Activated CD4-positive, alpha-beta memory T cell treated with anti-CD3 and anti-CD28 coated beads for 36 hours (primary cell): Measurements from ENCODE around the gene RPS21. TPM values are rescaled to one million over a fixed set of nuclear protein-coding genes. Genes with fewer than 3 reads are reported as not detected.

Experiments
- CTCF ChIA-PET: fragments of 350-600 bp; sonication (Branson Sonifier 250); formaldehyde crosslinking; loops from one replicate; lab custom pipeline; 2021; ENCODE audit warnings: antibody characterized with exemption, inconsistent platforms; lab: Charles Lee
- POLR2A ChIA-PET: fragments of 350-600 bp; sonication (Branson Sonifier 250); formaldehyde crosslinking; loops from one replicate; lab custom pipeline; 2021; ENCODE audit warnings: antibody characterized with exemption; lab: Charles Lee
- DNase-seq: peaks from one replicate; pipeline ENCODE4 v3.0.0-alpha.2; 2020
- H3K27ac Mint-ChIP-seq: one replicate; pipeline ENCODE4 v1.8.0; 2021; ENCODE audit warnings: mixed read lengths
- H3K27me3 Mint-ChIP-seq: one replicate; pipeline ENCODE4 v1.8.0; 2021; ENCODE audit warnings: mixed read lengths
- H3K36me3 Mint-ChIP-seq: one replicate; pipeline ENCODE4 v1.8.0; 2021; ENCODE audit warnings: mixed read lengths
- H3K4me1 Mint-ChIP-seq: one replicate; pipeline ENCODE4 v1.8.0; 2021; ENCODE audit warnings: low read depth, mixed read lengths
- H3K4me3 Mint-ChIP-seq: one replicate; pipeline ENCODE4 v1.8.0; 2021; ENCODE audit warnings: mild to moderate bottlenecking, mixed read lengths
- H3K9me3 Mint-ChIP-seq: one replicate; pipeline ENCODE4 v1.8.0; 2021; ENCODE audit warnings: mixed read lengths
- intact Hi-C: fragments of 100-400 bp; cut with micrococcal nuclease; formaldehyde crosslinking; loops from one replicate; pipeline ENCODE4 v1.15.1; 2023
- total RNA-seq, 2 experiments: library from RNA; stranded (reverse); gene quantifications; one replicate each; pipeline ENCODE4 v1.2.3, GENCODE V29; 2021

RPS21 gene
- total RNA-seq, 2 experiments from 2014 or later: 2,488 to 2,529 TPM

GRCh38 chr20:62355878-62356588 lies 30.9 kb upstream of the RPS21 start:
- Mint-ChIP-seq H3K9me3 (no peaks in the 10 kb centered on the region), H3K27ac (no peak overlapping the region), H3K4me1 (no peaks in the 10 kb centered on the region), H3K27me3 (peaks cover 3% of the 10 kb centered on the region), H3K36me3 (no peaks in the 10 kb centered on the region), H3K4me3 (no peak overlapping the region)
- POLR2A ChIA-PET: no interaction called here
- CTCF ChIA-PET: no interaction called here
- intact Hi-C loops: no loop called here
- DNase-seq: no peak

GRCh38 chr20:62356589-62357186 lies 30.2 kb upstream of the RPS21 start:
- DNase-seq: no peak
- CTCF ChIA-PET: no interaction called here

GRCh38 chr20:62357187-62357667 lies 29.7 kb upstream of the RPS21 start:
- CTCF ChIA-PET: no interaction called here
- Mint-ChIP-seq H3K27me3 (peaks cover 3% of the 10 kb centered on the region), H3K4me1 (no peaks in the 10 kb centered on the region), H3K4me3 (no peak overlapping the region), H3K36me3 (no peaks in the 10 kb centered on the region), H3K27ac (no peak overlapping the region), H3K9me3 (no peaks in the 10 kb centered on the region)
- intact Hi-C loops: no loop called here
- POLR2A ChIA-PET: no interaction called here
- DNase-seq: no peak

More at GRCh38 chr20:62356589-62357186, 30.2 kb upstream of the RPS21 start:
- no peak overlapping the region for H3K27ac Mint-ChIP-seq
- H3K36me3 Mint-ChIP-seq: no peaks in the 10 kb centered on the region
- peaks cover 3% of the 10 kb centered on the region for H3K27me3 Mint-ChIP-seq
- H3K4me1 Mint-ChIP-seq: no peaks in the 10 kb centered on the region
- no peaks in the 10 kb centered on the region for H3K9me3 Mint-ChIP-seq
- intact Hi-C loops: no loop called here
- no peak overlapping the region for H3K4me3 Mint-ChIP-seq
- POLR2A ChIA-PET: no interaction called here

- Mint-ChIP-seq H3K36me3 (no peaks in the 10 kb centered on the region), H3K4me1 (no peaks in the 10 kb centered on the region), H3K27me3 (peaks cover 6% of the 10 kb centered on the region), H3K9me3 (no peaks in the 10 kb centered on the region), H3K27ac (no peak overlapping the region), H3K4me3 (no peak overlapping the region)
- DNase-seq: no peak
- ChIA-PET POLR2A (no interaction called here), CTCF (no interaction called here)
- intact Hi-C loops: no loop called here
These were observed 29.2 kb upstream of the RPS21 start for GRCh38 chr20:62357681-62358080.

- POLR2A ChIA-PET: no interaction called here
- no peak overlapping the region for H3K4me3 Mint-ChIP-seq
- no peaks in the 10 kb centered on the region for H3K9me3 Mint-ChIP-seq
- no peak for DNase-seq
- intact Hi-C loops: no loop called here
- no peaks in the 10 kb centered on the region for H3K36me3 Mint-ChIP-seq
- peaks cover 7% of the 10 kb centered on the region for H3K27me3 Mint-ChIP-seq
- no peaks in the 10 kb centered on the region for H3K4me1 Mint-ChIP-seq
- CTCF ChIA-PET: no interaction called here
- no peak overlapping the region for H3K27ac Mint-ChIP-seq
These were observed 28.5 kb upstream of the RPS21 start for GRCh38 chr20:62358171-62359042.

- intact Hi-C loops: no loop called here
- Mint-ChIP-seq H3K27me3 (peaks cover 9% of the 10 kb centered on the region), H3K4me1 (no peaks in the 10 kb centered on the region), H3K36me3 (no peaks in the 10 kb centered on the region), H3K27ac (no peak overlapping the region), H3K4me3 (no peak overlapping the region), H3K9me3 (no peaks in the 10 kb centered on the region)
- POLR2A ChIA-PET: no interaction called here
- DNase-seq: no peak
- CTCF ChIA-PET: no interaction called here
These were observed 27.8 kb upstream of the RPS21 start for GRCh38 chr20:62359043-62359490.

- POLR2A ChIA-PET: no interaction called here
- intact Hi-C loops: no loop called here
- Mint-ChIP-seq H3K4me1 (no peaks in the 10 kb centered on the region), H3K9me3 (no peaks in the 10 kb centered on the region), H3K27me3 (peaks cover 11% of the 10 kb centered on the region), H3K27ac (no peak overlapping the region), H3K4me3 (no peak overlapping the region), H3K36me3 (no peaks in the 10 kb centered on the region)
- CTCF ChIA-PET: no interaction called here
- no peak for DNase-seq
These were observed 27.3 kb upstream of the RPS21 start for GRCh38 chr20:62359491-62360121.

GRCh38 chr20:62360854-62361798 lies 25.8 kb upstream of the RPS21 start:
- Mint-ChIP-seq H3K27ac (no peak overlapping the region), H3K4me3 (no peak overlapping the region), H3K4me1 (no peaks in the 10 kb centered on the region), H3K27me3 (peaks cover 22% of the 10 kb centered on the region), H3K36me3 (no peaks in the 10 kb centered on the region), H3K9me3 (no peaks in the 10 kb centered on the region)
- DNase-seq: no peak
- intact Hi-C loops: no loop called here
- POLR2A ChIA-PET: no interaction called here
- CTCF ChIA-PET: no interaction called here

GRCh38 chr20:62361799-62362589 lies 24.9 kb upstream of the RPS21 start:
- peaks cover 20% of the 10 kb centered on the region for H3K27me3 Mint-ChIP-seq
- no peak overlapping the region for H3K27ac Mint-ChIP-seq
- DNase-seq: no peak
- no peak overlapping the region for H3K4me3 Mint-ChIP-seq
- H3K36me3 Mint-ChIP-seq: no peaks in the 10 kb centered on the region
- ChIA-PET POLR2A (no interaction called here), CTCF (no interaction called here)
- H3K4me1 Mint-ChIP-seq: no peaks in the 10 kb centered on the region
- no peaks in the 10 kb centered on the region for H3K9me3 Mint-ChIP-seq
- intact Hi-C loops: no loop called here

GRCh38 chr20:62362590-62362940 lies 24.3 kb upstream of the RPS21 start:
- CTCF ChIA-PET: no interaction called here
- H3K27me3 Mint-ChIP-seq: peaks cover 20% of the 10 kb centered on the region

More at GRCh38 chr20:62362590-62362940, 24.3 kb upstream of the RPS21 start:
- H3K9me3 Mint-ChIP-seq: no peaks in the 10 kb centered on the region
- H3K4me3 Mint-ChIP-seq: no peak overlapping the region
- intact Hi-C loops: no loop called here
- no peaks in the 10 kb centered on the region for H3K4me1 Mint-ChIP-seq
- POLR2A ChIA-PET: no interaction called here
- no peak overlapping the region for H3K27ac Mint-ChIP-seq
- no peak for DNase-seq
- no peaks in the 10 kb centered on the region for H3K36me3 Mint-ChIP-seq
